Spleen (tissue), 7 donors: Measurements from ENCODE around the gene OAS1.

ENCODE experiments used
- POLR2A ChIP-seq, 3 donors: fragments of 450-650 bp; IDR thresholded peaks; one replicate each; pipeline ENCODE4 v1.5.1; 2017; ENCODE audit warnings: antibody characterized with exemption in 3 of 3, mild to moderate bottlenecking in 1 of 3
- POLR2AphosphoS5 ChIP-seq, 3 donors: sonication (generic); formaldehyde crosslinking; IDR thresholded peaks; one replicate each; pipeline ENCODE4 v1.5.1; 2017; ENCODE audit warnings: antibody characterized with exemption in 3 of 3
- TF ChIP-seq, protein P1 (sequence below), 11 experiments: fragments of 200-600 bp in 7 of 11; fragments of 450-650 bp in 4 of 11; sonication (generic) in 4 of 11; IDR thresholded peaks in 8 of 11; conservative IDR thresholded peaks in 3 of 11; 1 replicate in 7 of 11; 2 replicates in 4 of 11; pipeline versions ENCODE4 v1.4.0 to v1.8.0; 2016 to 2021; ENCODE audit warnings: antibody characterized with exemption in 11 of 11, inconsistent platforms in 4 of 11, mild to moderate bottlenecking in 1 of 11
- donor health status: DM: no; HTN: no; CAD: no; lungs with moderate emphysema.
- donor health status: DM: no; HTN: no; CAD: no.
- donor health status: DM: no; HTN: no; CAD: no.

DNA sequence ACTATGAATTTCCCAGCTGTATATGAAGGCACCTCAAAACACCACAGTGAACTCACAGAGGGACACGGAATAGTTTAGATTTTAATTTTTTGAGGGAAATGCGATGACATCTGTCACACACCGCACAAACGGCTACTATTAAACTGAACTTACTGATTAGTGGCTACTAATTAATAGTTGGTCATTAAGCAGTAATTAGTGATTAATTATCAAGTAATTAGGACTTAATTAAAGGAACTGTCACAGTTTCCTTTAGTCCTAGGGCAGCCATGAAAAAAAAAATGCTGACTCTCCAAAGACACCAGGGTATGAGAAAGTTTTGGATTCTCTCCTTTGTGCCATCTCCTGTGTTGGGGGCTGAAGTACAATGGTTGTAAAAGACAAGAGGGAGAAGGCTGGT lies 2.9 kb downstream of the OAS1 start:
- TF ChIP-seq, protein P1, sequence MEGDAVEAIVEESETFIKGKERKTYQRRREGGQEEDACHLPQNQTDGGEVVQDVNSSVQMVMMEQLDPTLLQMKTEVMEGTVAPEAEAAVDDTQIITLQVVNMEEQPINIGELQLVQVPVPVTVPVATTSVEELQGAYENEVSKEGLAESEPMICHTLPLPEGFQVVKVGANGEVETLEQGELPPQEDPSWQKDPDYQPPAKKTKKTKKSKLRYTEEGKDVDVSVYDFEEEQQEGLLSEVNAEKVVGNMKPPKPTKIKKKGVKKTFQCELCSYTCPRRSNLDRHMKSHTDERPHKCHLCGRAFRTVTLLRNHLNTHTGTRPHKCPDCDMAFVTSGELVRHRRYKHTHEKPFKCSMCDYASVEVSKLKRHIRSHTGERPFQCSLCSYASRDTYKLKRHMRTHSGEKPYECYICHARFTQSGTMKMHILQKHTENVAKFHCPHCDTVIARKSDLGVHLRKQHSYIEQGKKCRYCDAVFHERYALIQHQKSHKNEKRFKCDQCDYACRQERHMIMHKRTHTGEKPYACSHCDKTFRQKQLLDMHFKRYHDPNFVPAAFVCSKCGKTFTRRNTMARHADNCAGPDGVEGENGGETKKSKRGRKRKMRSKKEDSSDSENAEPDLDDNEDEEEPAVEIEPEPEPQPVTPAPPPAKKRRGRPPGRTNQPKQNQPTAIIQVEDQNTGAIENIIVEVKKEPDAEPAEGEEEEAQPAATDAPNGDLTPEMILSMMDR (IDR thresholded peaks at IDR 0.05 in 8 of 11, conservative IDR thresholded peaks at IDR 0.05 in 3 of 11), result no peak
- no peak for TF ChIP-seq POLR2AphosphoS5 (IDR thresholded peaks at IDR 0.05)
- no peak for TF ChIP-seq POLR2A (IDR thresholded peaks at IDR 0.05)
